ENCODE measurements around the gene AP2A2. TPM values are rescaled to one million over a fixed set of nuclear protein-coding genes. Genes with fewer than 3 reads are reported as not detected.

AP2A2 gene
- total RNA-seq, 1 experiment from 2014 or later = 17.7 TPM

GRCh38 chr11:986270-986951, 60.7 kb downstream of the AP2A2 start:
- DNase-seq (ENCODE audit: low read depth in 1 of 2, low spot score in 2 of 2) = no peak
- Histone ChIP-seq H3K36me3 (peaks cover 3% of the 10 kb centered on the region; the same call in 1 of the 2 replicates), H3K4me1 (replicated peaks) (no peaks in the 10 kb centered on the region), H3K27ac (no peak overlapping the region), H3K27me3 (replicated peaks) (no peaks in the 10 kb centered on the region), H3K9me3 (replicated peaks) (no peaks in the 10 kb centered on the region), H3K4me3 (no peak overlapping the region)

GRCh38 chr11:986952-987305, 61.3 kb downstream of the AP2A2 start:
- no peak for DNase-seq (ENCODE audit: low read depth in 1 of 2, low spot score in 2 of 2)
- Histone ChIP-seq H3K27me3 (replicated peaks) (no peaks in the 10 kb centered on the region), H3K36me3 (peaks cover 3% of the 10 kb centered on the region; the same call in 1 of the 2 replicates), H3K27ac (no peak overlapping the region), H3K9me3 (replicated peaks) (no peaks in the 10 kb centered on the region), H3K4me1 (replicated peaks) (no peaks in the 10 kb centered on the region), H3K4me3 (no peak overlapping the region)

GRCh38 chr11:987671-988070, 62.0 kb downstream of the AP2A2 start:
- Histone ChIP-seq H3K27me3 (replicated peaks) (no peaks in the 10 kb centered on the region), H3K9me3 (replicated peaks) (no peaks in the 10 kb centered on the region), H3K4me3 (no peak overlapping the region), H3K4me1 (replicated peaks) (no peaks in the 10 kb centered on the region), H3K27ac (no peak overlapping the region), H3K36me3 (peaks cover 3% of the 10 kb centered on the region; the same call in 1 of the 2 replicates)
- no peak for DNase-seq (ENCODE audit: low read depth in 1 of 2, low spot score in 2 of 2)

GRCh38 chr11:990101-990500, 64.4 kb downstream of the AP2A2 start:
- no peaks in the 10 kb centered on the region for H3K9me3 ChIP-seq (replicated peaks)
- H3K27ac ChIP-seq = no peak overlapping the region
- no peak for DNase-seq (ENCODE audit: low read depth in 1 of 2, low spot score in 2 of 2)
- H3K36me3 ChIP-seq = peaks cover 3% of the 10 kb centered on the region; the same call in 1 of the 2 replicates
- no peaks in the 10 kb centered on the region for H3K27me3 ChIP-seq (replicated peaks)
- no peaks in the 10 kb centered on the region for H3K4me1 ChIP-seq (replicated peaks)
- no peak overlapping the region for H3K4me3 ChIP-seq

GRCh38 chr11:991034-991433, 65.4 kb downstream of the AP2A2 start:
- H3K36me3 ChIP-seq = no peaks in the 10 kb centered on the region
- H3K27me3 ChIP-seq (replicated peaks) = no peaks in the 10 kb centered on the region
- no peaks in the 10 kb centered on the region for H3K9me3 ChIP-seq (replicated peaks)
- H3K4me1 ChIP-seq (replicated peaks) = no peaks in the 10 kb centered on the region
- H3K27ac ChIP-seq = no peak overlapping the region
- no peak for DNase-seq (ENCODE audit: low read depth in 1 of 2, low spot score in 2 of 2)
- no peak overlapping the region for H3K4me3 ChIP-seq

GRCh38 chr11:991711-992307, 66.1 kb downstream of the AP2A2 start:
- DNase-seq (ENCODE audit: low read depth in 1 of 2, low spot score in 2 of 2) = no peak
- no peaks in the 10 kb centered on the region for H3K4me1 ChIP-seq (replicated peaks)
- H3K27ac ChIP-seq = no peak overlapping the region
- H3K9me3 ChIP-seq (replicated peaks) = no peaks in the 10 kb centered on the region
- H3K27me3 ChIP-seq (replicated peaks) = no peaks in the 10 kb centered on the region
- H3K4me3 ChIP-seq = no peak overlapping the region
- H3K36me3 ChIP-seq = no peaks in the 10 kb centered on the region

GRCh38 chr11:992577-992976, 66.9 kb downstream of the AP2A2 start:
- Histone ChIP-seq H3K27me3 (replicated peaks) (no peaks in the 10 kb centered on the region), H3K4me1 (replicated peaks) (no peaks in the 10 kb centered on the region), H3K36me3 (no peaks in the 10 kb centered on the region), H3K27ac (no peak overlapping the region), H3K9me3 (replicated peaks) (no peaks in the 10 kb centered on the region), H3K4me3 (no peak overlapping the region)
- no peak for DNase-seq (ENCODE audit: low read depth in 1 of 2, low spot score in 2 of 2)

- Histone ChIP-seq H3K9me3 (replicated peaks) (no peaks in the 10 kb centered on the region), H3K27ac (no peak overlapping the region), H3K27me3 (replicated peaks) (no peaks in the 10 kb centered on the region), H3K36me3 (no peaks in the 10 kb centered on the region), H3K4me1 (replicated peaks) (no peaks in the 10 kb centered on the region), H3K4me3 (no peak overlapping the region)
- no peak for DNase-seq (ENCODE audit: low read depth in 1 of 2, low spot score in 2 of 2)
Observed at GRCh38 chr11:993632-994167, 68.0 kb downstream of the AP2A2 start.

GRCh38 chr11:995044-995751, 69.5 kb downstream of the AP2A2 start:
- Histone ChIP-seq H3K27me3 (replicated peaks) (no peaks in the 10 kb centered on the region), H3K36me3 (no peaks in the 10 kb centered on the region), H3K9me3 (replicated peaks) (no peaks in the 10 kb centered on the region), H3K4me1 (replicated peaks) (no peaks in the 10 kb centered on the region), H3K27ac (no peak overlapping the region), H3K4me3 (no peak overlapping the region)
- DNase-seq (ENCODE audit: low read depth in 1 of 2, low spot score in 2 of 2) = no peak

- no peaks in the 10 kb centered on the region for H3K27me3 ChIP-seq (replicated peaks)
- H3K4me3 ChIP-seq = no peak overlapping the region
- no peak for DNase-seq (ENCODE audit: low read depth in 1 of 2, low spot score in 2 of 2)
- H3K36me3 ChIP-seq = no peaks in the 10 kb centered on the region
- no peaks in the 10 kb centered on the region for H3K9me3 ChIP-seq (replicated peaks)
- H3K27ac ChIP-seq = no peak overlapping the region
- H3K4me1 ChIP-seq (replicated peaks) = no peaks in the 10 kb centered on the region
Observed at GRCh38 chr11:995752-996420, 70.2 kb downstream of the AP2A2 start.

GRCh38 chr11:996681-997080, 71.0 kb downstream of the AP2A2 start:
- DNase-seq (ENCODE audit: low read depth in 1 of 2, low spot score in 2 of 2) = no peak
- Histone ChIP-seq H3K27me3 (replicated peaks) (no peaks in the 10 kb centered on the region), H3K27ac (no peak overlapping the region), H3K9me3 (replicated peaks) (no peaks in the 10 kb centered on the region), H3K4me1 (replicated peaks) (no peaks in the 10 kb centered on the region), H3K36me3 (no peaks in the 10 kb centered on the region), H3K4me3 (no peak overlapping the region)

GRCh38 chr11:997907-998306, 72.2 kb downstream of the AP2A2 start:
- H3K36me3 ChIP-seq = no peaks in the 10 kb centered on the region
- no peaks in the 10 kb centered on the region for H3K27me3 ChIP-seq (replicated peaks)
- no peaks in the 10 kb centered on the region for H3K4me1 ChIP-seq (replicated peaks)
- no peak overlapping the region for H3K27ac ChIP-seq
- H3K4me3 ChIP-seq = no peak overlapping the region
- no peaks in the 10 kb centered on the region for H3K9me3 ChIP-seq (replicated peaks)
- DNase-seq (ENCODE audit: low read depth in 1 of 2, low spot score in 2 of 2) = no peak

- no peaks in the 10 kb centered on the region for H3K4me1 ChIP-seq (replicated peaks)
- H3K9me3 ChIP-seq (replicated peaks) = no peaks in the 10 kb centered on the region
- H3K27ac ChIP-seq = no peak overlapping the region
- 0 out of 2 replicates have a peak, but pooled peaks cover 3% of the 10 kb centered on the region for H3K36me3 ChIP-seq
- no peaks in the 10 kb centered on the region for H3K27me3 ChIP-seq (replicated peaks)
- no peak for DNase-seq (ENCODE audit: low read depth in 1 of 2, low spot score in 2 of 2)
- no peak overlapping the region for H3K4me3 ChIP-seq
Observed at GRCh38 chr11:999009-999408, 73.3 kb downstream of the AP2A2 start.
